GM18909 (cell line): ENCODE data around the gene CLEC2B.
"Not testable (repeated sequence)": the region's sequence is repeated elsewhere in the genome, so short reads cannot be mapped to it uniquely, and the experiment has no call there.

Experiments used
- ATAC-seq: cut with Tn5 transposase; IDR thresholded peaks from one replicate; pipeline ENCODE4 v1.9.1; 2021; ENCODE audit warnings: mild to moderate bottlenecking; ENCODE audit not compliant: unreplicated experiment, poor library complexity

Gene CLEC2B

GRCh38 chr12:9869307-9870161 is at the start of gene CLEC2B:
Gene CLEC2B, minus strand, starts transcription at chr12:9869354.
- ATAC-seq = peak; percentile 39

GRCh38 chr12:9911708-9912107 is 42.6 kb upstream of the CLEC2B start:
- no peak for ATAC-seq

- ATAC-seq = no peak
Observed at GRCh38 chr12:9910716-9911421, 41.7 kb upstream of the CLEC2B start.

- ATAC-seq = no peak
Observed at GRCh38 chr12:9909724-9910123, 40.6 kb upstream of the CLEC2B start.

- no peak for ATAC-seq
Observed at GRCh38 chr12:9908350-9908749, 39.2 kb upstream of the CLEC2B start.

- ATAC-seq = no peak
Observed at GRCh38 chr12:9907769-9908168, 38.6 kb upstream of the CLEC2B start.

GRCh38 chr12:9906873-9907272 is 37.7 kb upstream of the CLEC2B start:
- no peak for ATAC-seq

- ATAC-seq = no peak
Observed at GRCh38 chr12:9902539-9903228, 33.5 kb upstream of the CLEC2B start.

- no peak for ATAC-seq
Observed at GRCh38 chr12:9900930-9901329, 31.8 kb upstream of the CLEC2B start.

GRCh38 chr12:9899209-9899608 is 30.1 kb upstream of the CLEC2B start:
- ATAC-seq = no peak

- ATAC-seq = no peak
Observed at GRCh38 chr12:9897535-9897934, 28.4 kb upstream of the CLEC2B start.

- no peak for ATAC-seq
Observed at GRCh38 chr12:9895215-9895971, 26.2 kb upstream of the CLEC2B start.

- ATAC-seq = no peak
Observed at GRCh38 chr12:9888665-9889273, 19.6 kb upstream of the CLEC2B start.

- ATAC-seq = no peak
Observed at GRCh38 chr12:9883175-9883574, 14.0 kb upstream of the CLEC2B start.

- ATAC-seq = no peak
Observed at GRCh38 chr12:9881988-9882387, 12.8 kb upstream of the CLEC2B start.

GRCh38 chr12:9881246-9881645 is 12.1 kb upstream of the CLEC2B start, which contains the start of gene KLRF2:
Gene KLRF2, plus strand, starts transcription at chr12:9881489. Its CDS starts 107 bp downstream, at chr12:9881596.
- ATAC-seq = no peak

- ATAC-seq = no peak
Observed at GRCh38 chr12:9880532-9881078, 11.5 kb upstream of the CLEC2B start.

GRCh38 chr12:9876120-9876519 is 7.0 kb upstream of the CLEC2B start:
- ATAC-seq = not testable (repeated sequence)

- ATAC-seq = no peak
Observed at GRCh38 chr12:9872742-9873141, 3.6 kb upstream of the CLEC2B start.

GRCh38 chr12:9872162-9872561 is 3.0 kb upstream of the CLEC2B start:
- ATAC-seq = no peak
